ENCODE data around the gene SPDEF.

Gene SPDEF

GRCh38 chr6:34515473-34516387, 40.4 kb downstream of the SPDEF start:
- DNase-seq (ENCODE audit: low read depth in 2 of 2, low spot score in 1 of 2): no peak

- no peak for DNase-seq (ENCODE audit: low read depth in 2 of 2, low spot score in 1 of 2)
These were observed 41.3 kb downstream of the SPDEF start for GRCh38 chr6:34514593-34515472.

- DNase-seq (ENCODE audit: low read depth in 2 of 2, low spot score in 1 of 2): no peak
These were observed 42.0 kb downstream of the SPDEF start for GRCh38 chr6:34514112-34514511.

- DNase-seq (ENCODE audit: low read depth in 2 of 2, low spot score in 1 of 2): no peak
These were observed 42.5 kb downstream of the SPDEF start for GRCh38 chr6:34513646-34514045.

GRCh38 chr6:34512738-34513115, 43.4 kb downstream of the SPDEF start:
- DNase-seq (ENCODE audit: low read depth in 2 of 2, low spot score in 1 of 2): no peak

DNA sequence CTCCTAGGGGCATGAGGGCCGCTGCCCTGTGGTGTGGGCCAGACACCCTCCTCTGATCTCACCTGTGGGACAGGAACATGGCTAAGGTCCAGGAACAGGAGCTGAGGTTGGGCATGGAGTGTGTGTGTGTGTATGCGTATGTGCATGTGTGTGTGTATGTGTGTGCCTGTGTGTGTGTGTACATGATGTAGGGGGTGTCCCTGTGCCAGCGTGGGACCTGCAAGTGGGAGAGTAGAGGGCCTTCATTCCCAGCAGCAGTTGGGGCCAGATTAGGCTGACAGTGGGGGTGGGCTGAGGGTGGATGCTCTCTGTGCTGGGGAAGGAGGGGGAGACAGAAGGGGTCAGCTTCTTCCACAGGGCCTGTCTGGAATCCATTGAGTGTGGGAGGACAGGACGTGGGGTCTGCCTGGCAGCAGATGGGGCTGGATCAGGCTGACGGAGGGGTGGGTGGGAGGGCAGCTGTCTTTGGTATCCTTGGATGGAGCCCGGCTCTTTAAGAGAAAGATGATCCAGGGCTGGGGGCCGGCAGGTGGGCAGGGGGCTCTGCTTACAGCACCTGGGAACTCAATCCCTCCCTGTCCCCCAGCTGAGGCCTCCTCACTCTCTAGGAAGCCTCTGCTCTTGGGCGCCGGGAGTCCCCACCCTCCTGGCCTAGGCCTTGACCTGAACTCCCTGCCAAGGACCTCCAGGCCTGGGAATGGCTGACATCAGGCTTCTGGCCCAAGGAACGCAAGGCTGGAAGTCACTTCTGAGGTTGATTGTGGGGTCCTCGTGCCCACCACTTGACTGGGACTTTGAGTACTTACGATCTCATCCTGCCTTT, 44.0 kb downstream of the SPDEF start:
- DNase-seq (ENCODE audit: low read depth in 2 of 2, low spot score in 1 of 2): no peak

GRCh38 chr6:34511214-34511914, 44.8 kb downstream of the SPDEF start:
- DNase-seq (ENCODE audit: low read depth in 2 of 2, low spot score in 1 of 2): no peak

DNA sequence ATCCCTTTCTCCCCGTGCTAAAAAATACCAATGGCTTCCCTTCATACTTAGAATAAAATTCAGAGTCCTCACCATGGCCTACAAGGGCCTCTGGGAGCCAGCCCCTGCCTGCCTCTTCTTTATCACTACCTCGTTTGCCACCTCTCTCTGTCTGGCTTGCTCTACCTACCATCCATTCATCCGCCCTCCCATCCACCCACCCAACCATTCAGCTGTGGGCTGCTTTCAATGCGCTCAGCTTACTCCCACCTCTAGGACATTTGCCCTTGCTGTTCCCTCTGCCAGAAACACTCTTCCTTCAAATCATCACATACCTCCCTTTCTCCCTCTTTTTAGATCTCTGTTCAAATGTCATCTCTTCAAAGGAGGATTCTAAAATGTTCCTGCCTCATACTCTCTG, 45.8 kb downstream of the SPDEF start:
- no peak for DNase-seq (ENCODE audit: low read depth in 2 of 2, low spot score in 1 of 2)

DNA sequence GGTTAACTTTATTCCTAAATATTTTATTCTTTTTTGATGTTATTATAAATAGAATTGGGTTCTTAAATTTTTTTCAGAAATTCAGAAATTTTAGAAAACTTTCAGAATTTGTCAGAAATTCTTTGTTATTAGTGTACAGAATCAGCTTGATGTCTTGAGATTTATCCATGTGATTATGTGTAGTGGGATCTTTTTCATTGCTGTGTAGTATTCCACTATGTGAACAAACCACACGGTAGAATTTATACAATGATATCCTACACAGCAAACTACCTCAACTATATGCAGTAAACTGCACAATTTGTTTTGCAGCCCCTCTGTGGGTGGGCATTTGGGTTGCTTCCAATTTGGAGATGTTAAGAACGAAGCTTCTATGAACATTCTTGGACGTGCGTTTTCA, 46.3 kb downstream of the SPDEF start:
- no peak for DNase-seq (ENCODE audit: low read depth in 2 of 2, low spot score in 1 of 2)

GRCh38 chr6:34508425-34508824, 47.7 kb downstream of the SPDEF start:
- DNase-seq (ENCODE audit: low read depth in 2 of 2, low spot score in 1 of 2): no peak

GRCh38 chr6:34506718-34507117, 49.4 kb downstream of the SPDEF start:
- no peak for DNase-seq (ENCODE audit: low read depth in 2 of 2, low spot score in 1 of 2)

GRCh38 chr6:34497411-34497810, 58.7 kb downstream of the SPDEF start:
- no peak for DNase-seq (ENCODE audit: low read depth in 2 of 2, low spot score in 1 of 2)

- DNase-seq (ENCODE audit: low read depth in 2 of 2, low spot score in 1 of 2): no peak
These were observed 59.9 kb downstream of the SPDEF start for GRCh38 chr6:34496103-34496685.

DNA sequence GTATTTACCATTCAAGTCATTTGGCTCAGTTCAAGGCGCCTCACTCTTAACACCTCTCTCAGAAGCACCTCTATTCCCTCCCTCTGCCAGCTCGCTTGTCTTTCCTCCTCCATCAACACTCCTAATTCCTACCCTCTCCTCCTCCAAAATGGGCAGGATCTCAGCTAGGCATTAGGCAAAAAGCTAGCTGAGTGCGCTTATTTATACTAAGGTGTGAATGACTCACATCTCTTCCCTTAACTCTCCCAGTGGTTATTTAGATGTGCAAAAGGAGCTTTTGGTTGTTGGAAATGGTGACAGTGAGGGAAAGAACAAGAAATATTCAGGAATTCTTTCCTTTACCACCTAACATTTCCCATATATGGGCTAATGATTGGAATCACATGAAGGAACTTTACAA, 61.2 kb downstream of the SPDEF start:
- no peak for DNase-seq (ENCODE audit: low read depth in 2 of 2, low spot score in 1 of 2)

DNA sequence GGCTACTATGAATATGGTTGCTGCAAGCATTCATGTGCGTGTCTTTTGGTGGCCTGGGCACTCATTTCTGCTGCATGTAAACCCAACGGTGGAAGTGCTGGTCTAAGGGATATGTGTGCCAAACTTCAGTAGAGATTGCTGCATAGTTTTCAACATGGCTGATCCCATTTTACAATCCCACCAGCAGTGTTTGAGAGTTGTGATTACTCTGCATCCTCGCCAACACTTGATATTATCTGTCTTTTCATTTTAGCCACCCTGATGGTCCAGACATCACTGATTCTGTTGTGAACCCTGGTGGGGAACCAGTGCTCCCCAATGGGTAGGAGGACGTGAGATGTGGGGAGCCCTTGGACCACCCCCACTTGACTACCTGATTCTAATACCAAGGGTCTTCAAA, 62.8 kb downstream of the SPDEF start:
- no peak for DNase-seq (ENCODE audit: low read depth in 2 of 2, low spot score in 1 of 2)

- no peak for DNase-seq (ENCODE audit: low read depth in 2 of 2, low spot score in 1 of 2)
These were observed 65.1 kb downstream of the SPDEF start for GRCh38 chr6:34491091-34491430.

DNA sequence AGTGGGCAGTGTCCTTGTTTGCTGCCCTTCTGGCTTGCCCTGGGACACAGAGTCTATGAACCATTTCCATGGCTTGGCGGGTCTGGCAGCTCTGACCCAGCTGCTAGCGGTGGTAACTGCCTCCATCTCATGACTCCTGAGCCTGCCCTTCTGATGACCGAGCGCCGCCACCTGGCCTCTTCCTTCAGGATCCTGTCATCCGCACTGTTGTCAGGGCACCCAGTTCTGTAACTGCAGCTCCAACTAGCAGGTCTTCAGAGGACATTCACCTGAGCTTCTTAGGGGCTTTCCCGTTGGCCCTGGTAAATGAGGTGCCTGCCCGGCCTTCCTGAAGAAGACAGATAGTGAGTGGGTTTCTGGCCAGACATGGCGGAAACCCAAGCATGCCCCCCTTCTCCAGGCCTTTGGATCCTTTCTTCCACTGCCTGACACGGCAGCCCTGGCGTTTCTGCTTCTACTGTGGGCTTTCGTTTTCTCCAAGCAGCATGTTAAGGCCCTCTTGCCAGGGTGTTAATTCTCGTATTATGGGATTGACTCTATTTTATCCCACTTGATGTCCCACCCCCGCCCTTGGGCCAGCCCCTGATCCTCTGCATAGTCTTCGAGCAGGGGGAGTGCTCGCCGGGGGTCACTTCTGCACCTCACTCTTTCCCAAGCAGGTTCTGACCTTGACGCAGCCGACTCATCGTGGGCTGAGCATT, 65.6 kb downstream of the SPDEF start:
- no peak for DNase-seq (ENCODE audit: low read depth in 2 of 2, low spot score in 1 of 2)

- DNase-seq (ENCODE audit: low read depth in 2 of 2, low spot score in 1 of 2): no peak
These were observed 66.8 kb downstream of the SPDEF start for GRCh38 chr6:34489207-34489805.

Measured in stimulated activated CD8-positive, alpha-beta memory T cell treated with anti-CD3 and anti-CD28 coated beads, Interleukin-4, amount 100 ng/mL, for 4 hours (primary cell).